ENCODE measurements around the gene MLEC. TPM values are rescaled to one million over a fixed set of nuclear protein-coding genes. Genes with fewer than 3 reads are reported as not detected.

The MLEC gene
- total and polyA plus RNA-seq, 2 of the 13 experiments (the other 11 are each of a cell fraction or from before 2014, with no cell fraction given), result 49.8 to 156 TPM

DNA sequence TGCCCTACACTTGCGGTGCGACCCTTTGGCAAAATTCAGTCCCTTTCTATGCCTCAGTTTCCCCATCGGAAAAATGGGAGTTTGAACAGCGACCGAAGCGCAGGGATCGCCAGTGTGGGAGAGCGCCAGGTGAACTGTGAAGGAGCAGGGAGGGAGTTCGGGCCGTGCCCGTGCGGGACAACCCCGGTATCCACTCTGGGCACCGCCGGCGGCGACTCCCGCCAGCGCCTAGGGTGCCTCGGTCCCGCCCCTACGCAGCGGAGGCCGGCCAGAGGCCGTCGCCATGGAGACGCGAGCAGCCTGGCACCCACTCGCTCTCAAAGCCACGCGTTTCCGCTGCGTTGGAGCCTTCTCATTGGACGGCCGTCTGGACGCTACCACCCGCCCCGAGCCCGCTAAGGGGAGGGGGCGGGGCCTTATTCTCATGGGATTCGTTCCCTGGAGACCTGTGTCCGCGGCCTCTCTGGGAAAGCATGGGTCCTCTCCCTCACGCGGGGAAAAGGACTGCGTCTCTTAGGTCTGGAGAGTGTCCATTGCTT, 729 bp upstream of the MLEC start (continued):
- TF ChIP-seq, protein P1, sequence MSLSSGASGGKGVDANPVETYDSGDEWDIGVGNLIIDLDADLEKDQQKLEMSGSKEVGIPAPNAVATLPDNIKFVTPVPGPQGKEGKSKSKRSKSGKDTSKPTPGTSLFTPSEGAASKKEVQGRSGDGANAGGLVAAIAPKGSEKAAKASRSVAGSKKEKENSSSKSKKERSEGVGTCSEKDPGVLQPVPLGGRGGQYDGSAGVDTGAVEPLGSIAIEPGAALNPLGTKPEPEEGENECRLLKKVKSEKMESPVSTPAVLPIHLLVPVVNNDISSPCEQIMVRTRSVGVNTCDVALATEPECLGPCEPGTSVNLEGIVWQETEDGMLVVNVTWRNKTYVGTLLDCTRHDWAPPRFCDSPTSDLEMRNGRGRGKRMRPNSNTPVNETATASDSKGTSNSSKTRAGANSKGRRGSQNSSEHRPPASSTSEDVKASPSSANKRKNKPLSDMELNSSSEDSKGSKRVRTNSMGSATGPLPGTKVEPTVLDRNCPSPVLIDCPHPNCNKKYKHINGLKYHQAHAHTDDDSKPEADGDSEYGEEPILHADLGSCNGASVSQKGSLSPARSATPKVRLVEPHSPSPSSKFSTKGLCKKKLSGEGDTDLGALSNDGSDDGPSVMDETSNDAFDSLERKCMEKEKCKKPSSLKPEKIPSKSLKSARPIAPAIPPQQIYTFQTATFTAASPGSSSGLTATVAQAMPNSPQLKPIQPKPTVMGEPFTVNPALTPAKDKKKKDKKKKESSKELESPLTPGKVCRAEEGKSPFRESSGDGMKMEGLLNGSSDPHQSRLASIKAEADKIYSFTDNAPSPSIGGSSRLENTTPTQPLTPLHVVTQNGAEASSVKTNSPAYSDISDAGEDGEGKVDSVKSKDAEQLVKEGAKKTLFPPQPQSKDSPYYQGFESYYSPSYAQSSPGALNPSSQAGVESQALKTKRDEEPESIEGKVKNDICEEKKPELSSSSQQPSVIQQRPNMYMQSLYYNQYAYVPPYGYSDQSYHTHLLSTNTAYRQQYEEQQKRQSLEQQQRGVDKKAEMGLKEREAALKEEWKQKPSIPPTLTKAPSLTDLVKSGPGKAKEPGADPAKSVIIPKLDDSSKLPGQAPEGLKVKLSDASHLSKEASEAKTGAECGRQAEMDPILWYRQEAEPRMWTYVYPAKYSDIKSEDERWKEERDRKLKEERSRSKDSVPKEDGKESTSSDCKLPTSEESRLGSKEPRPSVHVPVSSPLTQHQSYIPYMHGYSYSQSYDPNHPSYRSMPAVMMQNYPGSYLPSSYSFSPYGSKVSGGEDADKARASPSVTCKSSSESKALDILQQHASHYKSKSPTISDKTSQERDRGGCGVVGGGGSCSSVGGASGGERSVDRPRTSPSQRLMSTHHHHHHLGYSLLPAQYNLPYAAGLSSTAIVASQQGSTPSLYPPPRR (CRISPR knock-in tag; IDR thresholded peaks at IDR 0.05; ENCODE audit: borderline replicate concordance), result 0 out of 2 replicates have a peak, but pooled peaks have one; percentile 11
- TF ChIP-seq ZNF614 (CRISPR knock-in tag; IDR thresholded peaks at IDR 0.05; ENCODE audit: borderline replicate concordance) (no peak), NCOA1 (CRISPR knock-in tag; IDR thresholded peaks at IDR 0.05) (no peak), MIER3 (CRISPR knock-in tag; IDR thresholded peaks at IDR 0.05; ENCODE audit: borderline replicate concordance) (no peak), RFXANK (CRISPR knock-in tag; IDR thresholded peaks at IDR 0.05) (no peak), PAF1 (CRISPR knock-in tag; IDR thresholded peaks at IDR 0.05) (no peak), ETV6 (CRISPR knock-in tag; conservative IDR thresholded peaks at IDR 0.05) (no peak), FOXA3 (CRISPR knock-in tag; IDR thresholded peaks at IDR 0.05) (no peak), KLF13 (CRISPR knock-in tag; IDR thresholded peaks at IDR 0.05) (no peak), ZNF607 (CRISPR knock-in tag; IDR thresholded peaks at IDR 0.05; ENCODE audit: borderline replicate concordance) (no peak)
- TF ChIP-seq, protein P2, sequence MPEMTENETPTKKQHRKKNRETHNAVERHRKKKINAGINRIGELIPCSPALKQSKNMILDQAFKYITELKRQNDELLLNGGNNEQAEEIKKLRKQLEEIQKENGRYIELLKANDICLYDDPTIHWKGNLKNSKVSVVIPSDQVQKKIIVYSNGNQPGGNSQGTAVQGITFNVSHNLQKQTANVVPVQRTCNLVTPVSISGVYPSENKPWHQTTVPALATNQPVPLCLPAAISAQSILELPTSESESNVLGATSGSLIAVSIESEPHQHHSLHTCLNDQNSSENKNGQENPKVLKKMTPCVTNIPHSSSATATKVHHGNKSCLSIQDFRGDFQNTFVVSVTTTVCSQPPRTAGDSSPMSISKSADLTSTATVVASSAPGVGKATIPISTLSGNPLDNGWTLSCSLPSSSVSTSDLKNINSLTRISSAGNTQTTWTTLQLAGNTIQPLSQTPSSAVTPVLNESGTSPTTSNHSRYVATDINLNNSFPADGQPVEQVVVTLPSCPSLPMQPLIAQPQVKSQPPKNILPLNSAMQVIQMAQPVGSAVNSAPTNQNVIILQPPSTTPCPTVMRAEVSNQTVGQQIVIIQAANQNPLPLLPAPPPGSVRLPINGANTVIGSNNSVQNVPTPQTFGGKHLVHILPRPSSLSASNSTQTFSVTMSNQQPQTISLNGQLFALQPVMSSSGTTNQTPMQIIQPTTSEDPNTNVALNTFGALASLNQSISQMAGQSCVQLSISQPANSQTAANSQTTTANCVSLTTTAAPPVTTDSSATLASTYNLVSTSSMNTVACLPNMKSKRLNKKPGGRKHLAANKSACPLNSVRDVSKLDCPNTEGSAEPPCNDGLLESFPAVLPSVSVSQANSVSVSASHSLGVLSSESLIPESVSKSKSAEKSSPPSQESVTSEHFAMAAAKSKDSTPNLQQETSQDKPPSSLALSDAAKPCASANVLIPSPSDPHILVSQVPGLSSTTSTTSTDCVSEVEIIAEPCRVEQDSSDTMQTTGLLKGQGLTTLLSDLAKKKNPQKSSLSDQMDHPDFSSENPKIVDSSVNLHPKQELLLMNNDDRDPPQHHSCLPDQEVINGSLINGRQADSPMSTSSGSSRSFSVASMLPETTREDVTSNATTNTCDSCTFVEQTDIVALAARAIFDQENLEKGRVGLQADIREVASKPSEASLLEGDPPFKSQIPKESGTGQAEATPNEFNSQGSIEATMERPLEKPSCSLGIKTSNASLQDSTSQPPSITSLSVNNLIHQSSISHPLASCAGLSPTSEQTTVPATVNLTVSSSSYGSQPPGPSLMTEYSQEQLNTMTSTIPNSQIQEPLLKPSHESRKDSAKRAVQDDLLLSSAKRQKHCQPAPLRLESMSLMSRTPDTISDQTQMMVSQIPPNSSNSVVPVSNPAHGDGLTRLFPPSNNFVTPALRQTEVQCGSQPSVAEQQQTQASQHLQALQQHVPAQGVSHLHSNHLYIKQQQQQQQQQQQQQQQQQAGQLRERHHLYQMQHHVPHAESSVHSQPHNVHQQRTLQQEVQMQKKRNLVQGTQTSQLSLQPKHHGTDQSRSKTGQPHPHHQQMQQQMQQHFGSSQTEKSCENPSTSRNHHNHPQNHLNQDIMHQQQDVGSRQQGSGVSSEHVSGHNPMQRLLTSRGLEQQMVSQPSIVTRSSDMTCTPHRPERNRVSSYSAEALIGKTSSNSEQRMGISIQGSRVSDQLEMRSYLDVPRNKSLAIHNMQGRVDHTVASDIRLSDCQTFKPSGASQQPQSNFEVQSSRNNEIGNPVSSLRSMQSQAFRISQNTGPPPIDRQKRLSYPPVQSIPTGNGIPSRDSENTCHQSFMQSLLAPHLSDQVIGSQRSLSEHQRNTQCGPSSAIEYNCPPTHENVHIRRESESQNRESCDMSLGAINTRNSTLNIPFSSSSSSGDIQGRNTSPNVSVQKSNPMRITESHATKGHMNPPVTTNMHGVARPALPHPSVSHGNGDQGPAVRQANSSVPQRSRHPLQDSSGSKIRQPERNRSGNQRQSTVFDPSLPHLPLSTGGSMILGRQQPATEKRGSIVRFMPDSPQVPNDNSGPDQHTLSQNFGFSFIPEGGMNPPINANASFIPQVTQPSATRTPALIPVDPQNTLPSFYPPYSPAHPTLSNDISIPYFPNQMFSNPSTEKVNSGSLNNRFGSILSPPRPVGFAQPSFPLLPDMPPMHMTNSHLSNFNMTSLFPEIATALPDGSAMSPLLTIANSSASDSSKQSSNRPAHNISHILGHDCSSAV (CRISPR knock-in tag; IDR thresholded peaks at IDR 0.05; ENCODE audit: borderline replicate concordance), result no peak
- TF ChIP-seq, protein P3, sequence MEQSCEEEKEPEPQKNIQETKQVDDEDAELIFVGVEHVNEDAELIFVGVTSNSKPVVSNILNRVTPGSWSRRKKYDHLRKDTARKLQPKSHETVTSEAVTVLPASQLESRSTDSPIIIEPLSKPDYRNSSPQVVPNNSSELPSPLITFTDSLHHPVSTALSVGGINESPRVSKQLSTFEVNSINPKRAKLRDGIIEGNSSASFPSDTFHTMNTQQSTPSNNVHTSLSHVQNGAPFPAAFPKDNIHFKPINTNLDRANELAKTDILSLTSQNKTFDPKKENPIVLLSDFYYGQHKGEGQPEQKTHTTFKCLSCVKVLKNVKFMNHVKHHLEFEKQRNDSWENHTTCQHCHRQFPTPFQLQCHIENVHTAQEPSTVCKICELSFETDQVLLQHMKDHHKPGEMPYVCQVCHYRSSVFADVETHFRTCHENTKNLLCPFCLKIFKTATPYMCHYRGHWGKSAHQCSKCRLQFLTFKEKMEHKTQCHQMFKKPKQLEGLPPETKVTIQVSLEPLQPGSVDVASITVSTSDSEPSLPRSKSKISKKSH (CRISPR knock-in tag; IDR thresholded peaks at IDR 0.05; ENCODE audit: borderline replicate concordance), result no peak
- TF ChIP-seq, protein P4, sequence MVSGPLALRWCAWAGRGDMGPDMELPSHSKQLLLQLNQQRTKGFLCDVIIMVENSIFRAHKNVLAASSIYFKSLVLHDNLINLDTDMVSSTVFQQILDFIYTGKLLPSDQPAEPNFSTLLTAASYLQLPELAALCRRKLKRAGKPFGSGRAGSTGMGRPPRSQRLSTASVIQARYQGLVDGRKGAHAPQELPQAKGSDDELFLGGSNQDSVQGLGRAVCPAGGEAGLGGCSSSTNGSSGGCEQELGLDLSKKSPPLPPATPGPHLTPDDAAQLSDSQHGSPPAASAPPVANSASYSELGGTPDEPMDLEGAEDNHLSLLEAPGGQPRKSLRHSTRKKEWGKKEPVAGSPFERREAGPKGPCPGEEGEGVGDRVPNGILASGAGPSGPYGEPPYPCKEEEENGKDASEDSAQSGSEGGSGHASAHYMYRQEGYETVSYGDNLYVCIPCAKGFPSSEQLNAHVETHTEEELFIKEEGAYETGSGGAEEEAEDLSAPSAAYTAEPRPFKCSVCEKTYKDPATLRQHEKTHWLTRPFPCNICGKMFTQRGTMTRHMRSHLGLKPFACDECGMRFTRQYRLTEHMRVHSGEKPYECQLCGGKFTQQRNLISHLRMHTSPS (CRISPR knock-in tag; IDR thresholded peaks at IDR 0.05; ENCODE audit: low read depth), result no peak
